H1 (cell line): ENCODE results near the gene RP9. TPM values are rescaled to one million over a fixed set of nuclear protein-coding genes. Genes with fewer than 3 reads are reported as not detected.

Experiments used
- ATF2 ChIP-seq: IDR thresholded peaks from 2 replicates; pipeline ENCODE4 v1.6.1; 2012; ENCODE audit warnings: low read length, inconsistent platforms
- BACH1 ChIP-seq: IDR thresholded peaks from 2 replicates; pipeline ENCODE4 v1.6.1; 2012; ENCODE audit warnings: low read length, improper control_type of control experiment
- E2F6 ChIP-seq: IDR thresholded peaks from 2 replicates; pipeline ENCODE4 v1.6.1; 2012; ENCODE audit warnings: inconsistent platforms
- EZH2 ChIP-seq: fragments of 200-600 bp; sonication (generic); IDR thresholded peaks from 2 replicates; pipeline ENCODE4 v1.7.1; 2012; ENCODE audit warnings: low read depth, mild to moderate bottlenecking, moderate library complexity, low read length, inconsistent platforms; ENCODE audit not compliant: severe bottlenecking
- JUN ChIP-seq: IDR thresholded peaks from 2 replicates; pipeline ENCODE4 v1.6.1; 2011; ENCODE audit warnings: low read depth, mild to moderate bottlenecking, improper control_type of control experiment, low read length
- POLR2AphosphoS5 ChIP-seq: IDR thresholded peaks from 2 replicates; pipeline ENCODE4 v1.6.1; 2011; ENCODE audit warnings: low read depth, low read length
- SIN3A ChIP-seq, 2 experiments: IDR thresholded peaks in 1 of 2; conservative IDR thresholded peaks in 1 of 2; 2 replicates each; pipeline ENCODE4 v1.6.1; 2011 to 2012; ENCODE audit warnings: low read length in 2 of 2, improper control_type of control experiment in 1 of 2, low read depth in 1 of 2, mild to moderate bottlenecking in 1 of 2
- polyA plus RNA-seq, 7 experiments: library from polyadenylated mRNA; depleted of rRNA in 3 of 7; stranded (reverse) in 5 of 7; unstranded in 2 of 7; fragments of >200 nt in 5 of 7; fragments of 200-250 nt in 2 of 7; gene quantifications; 1 replicate in 5 of 7; 2 replicates in 1 of 7; 4 replicates in 1 of 7; pipeline versions ENCODE4 v1.2.1 to v1.2.3, GENCODE V29; 2011 to 2013; ENCODE audit warnings: missing spikeins in 2 of 7, mixed read lengths in 2 of 7
- total RNA-seq: library from RNA; stranded (reverse); fragmentation: NEBNext Ultra II Directional; extraction: Animal tissue kit (Norgen Biotek cat#: 25700); gene quantifications from 2 replicates; pipeline ENCODE4 v1.2.1, GENCODE V29; 2021

Gene RP9
- total and polyA plus RNA-seq, 2 of the 8 experiments (the other 6 are each of a cell fraction or from before 2014, with no cell fraction given): 11.0 to 12.4 TPM

- TF ChIP-seq E2F6 (no peak), JUN (no peak), EZH2 (no peak), ATF2 (no peak), POLR2AphosphoS5 (no peak), SIN3A (conservative IDR thresholded peaks at IDR 0.05 in 1 of 2, IDR thresholded peaks at IDR 0.05 in 1 of 2; ENCODE audit: low read depth in 1 of 2, low read length in 2 of 2) (no peak), BACH1 (no peak)
- TF ChIP-seq, all 59 proteins: peak for 0
Observed at GRCh38 chr7:33087858-33088257, 21.3 kb downstream of the RP9 start (continued).
